Measurements from ENCODE around the gene SYT13.
"Not testable (repeated sequence)": the region's sequence is repeated elsewhere in the genome, so short reads cannot be mapped to it uniquely, and the experiment has no call there.

Gene SYT13

GRCh38 chr11:45272701-45273100, 13.4 kb downstream of the SYT13 start:
- DNase-seq (ENCODE audit: low read depth) = no peak

- no peak for DNase-seq (ENCODE audit: low read depth)
These were observed 15.0 kb downstream of the SYT13 start for GRCh38 chr11:45270946-45271716.

GRCh38 chr11:45269678-45270077, 16.5 kb downstream of the SYT13 start:
- DNase-seq (ENCODE audit: low read depth) = no peak

- no peak for DNase-seq (ENCODE audit: low read depth)
These were observed 18.4 kb downstream of the SYT13 start for GRCh38 chr11:45267652-45268299.

GRCh38 chr11:45267052-45267451, 19.1 kb downstream of the SYT13 start:
- DNase-seq (ENCODE audit: low read depth) = no peak

GRCh38 chr11:45266676-45267020, 19.5 kb downstream of the SYT13 start:
- DNase-seq (ENCODE audit: low read depth) = no peak

- no peak for DNase-seq (ENCODE audit: low read depth)
These were observed 20.0 kb downstream of the SYT13 start for GRCh38 chr11:45265969-45266675.

GRCh38 chr11:45264839-45265515, 21.2 kb downstream of the SYT13 start:
- no peak for DNase-seq (ENCODE audit: low read depth)

GRCh38 chr11:45263773-45264172, 22.4 kb downstream of the SYT13 start:
- no peak for DNase-seq (ENCODE audit: low read depth)

- no peak for DNase-seq (ENCODE audit: low read depth)
These were observed 23.2 kb downstream of the SYT13 start for GRCh38 chr11:45262900-45263299.

GRCh38 chr11:45260071-45260470, 26.1 kb downstream of the SYT13 start:
- DNase-seq (ENCODE audit: low read depth) = no peak

GRCh38 chr11:45259592-45259991, 26.5 kb downstream of the SYT13 start:
- DNase-seq (ENCODE audit: low read depth) = no peak

- DNase-seq (ENCODE audit: low read depth) = no peak
These were observed 27.1 kb downstream of the SYT13 start for GRCh38 chr11:45258982-45259530.

- DNase-seq (ENCODE audit: low read depth) = no peak
These were observed 32.1 kb downstream of the SYT13 start for GRCh38 chr11:45254070-45254469.

- DNase-seq (ENCODE audit: low read depth) = no peak
These were observed 32.5 kb downstream of the SYT13 start for GRCh38 chr11:45253640-45254039.

- DNase-seq (ENCODE audit: low read depth) = no peak
These were observed 33.3 kb downstream of the SYT13 start for GRCh38 chr11:45252877-45253276.

- no peak for DNase-seq (ENCODE audit: low read depth)
These were observed 33.8 kb downstream of the SYT13 start for GRCh38 chr11:45252134-45252856.

GRCh38 chr11:45250035-45250718, 36.0 kb downstream of the SYT13 start:
- DNase-seq (ENCODE audit: low read depth) = no peak

- not testable (repeated sequence) for DNase-seq (ENCODE audit: low read depth)
These were observed 36.8 kb downstream of the SYT13 start for GRCh38 chr11:45249372-45249771.

- DNase-seq (ENCODE audit: low read depth) = no peak
These were observed 37.6 kb downstream of the SYT13 start for GRCh38 chr11:45248501-45249011.

- DNase-seq (ENCODE audit: low read depth) = no peak
These were observed 38.7 kb downstream of the SYT13 start for GRCh38 chr11:45247433-45247832.
